WERI-Rb-1 (cell line): Measurements from ENCODE around the gene SCO2.

Source experiments
- DNase-seq: peaks from one replicate; pipeline ENCODE4 v3.0.0-alpha.2; 2020
- H3K27ac ChIP-seq: fragments of 250-450 bp; sonication (Bioruptor Pico); 2 replicates; pipeline ENCODE4 v1.5.1; 2020; ENCODE audit warnings: mild to moderate bottlenecking, moderate library complexity
- H3K27me3 ChIP-seq: fragments of 250-450 bp; sonication (Bioruptor Pico); 2 replicates; pipeline ENCODE4 v1.5.1; 2021; ENCODE audit warnings: mild to moderate bottlenecking, low read depth, moderate library complexity; ENCODE audit not compliant: insufficient read depth, severe bottlenecking
- H3K36me3 ChIP-seq: fragments of 250-450 bp; sonication (Bioruptor Pico); 2 replicates; pipeline ENCODE4 v1.5.1; 2020; ENCODE audit warnings: mild to moderate bottlenecking, moderate library complexity
- H3K4me3 ChIP-seq: 2 replicates; pipeline ENCODE4 v1.5.1; 2011; ENCODE audit warnings: low read depth, mild to moderate bottlenecking, control low read depth, low read length
- H3K9me3 ChIP-seq: fragments of 250-450 bp; sonication (Bioruptor Pico); 2 replicates; pipeline ENCODE4 v1.5.1; 2021; ENCODE audit warnings: mild to moderate bottlenecking, moderate library complexity; ENCODE audit not compliant: severe bottlenecking
- TF ChIP-seq, protein P1 (sequence below): IDR thresholded peaks from 2 replicates; pipeline ENCODE4 v1.5.1; 2011; ENCODE audit warnings: low read depth, mild to moderate bottlenecking, control low read depth, inconsistent platforms, low read length

The SCO2 gene

DNA sequence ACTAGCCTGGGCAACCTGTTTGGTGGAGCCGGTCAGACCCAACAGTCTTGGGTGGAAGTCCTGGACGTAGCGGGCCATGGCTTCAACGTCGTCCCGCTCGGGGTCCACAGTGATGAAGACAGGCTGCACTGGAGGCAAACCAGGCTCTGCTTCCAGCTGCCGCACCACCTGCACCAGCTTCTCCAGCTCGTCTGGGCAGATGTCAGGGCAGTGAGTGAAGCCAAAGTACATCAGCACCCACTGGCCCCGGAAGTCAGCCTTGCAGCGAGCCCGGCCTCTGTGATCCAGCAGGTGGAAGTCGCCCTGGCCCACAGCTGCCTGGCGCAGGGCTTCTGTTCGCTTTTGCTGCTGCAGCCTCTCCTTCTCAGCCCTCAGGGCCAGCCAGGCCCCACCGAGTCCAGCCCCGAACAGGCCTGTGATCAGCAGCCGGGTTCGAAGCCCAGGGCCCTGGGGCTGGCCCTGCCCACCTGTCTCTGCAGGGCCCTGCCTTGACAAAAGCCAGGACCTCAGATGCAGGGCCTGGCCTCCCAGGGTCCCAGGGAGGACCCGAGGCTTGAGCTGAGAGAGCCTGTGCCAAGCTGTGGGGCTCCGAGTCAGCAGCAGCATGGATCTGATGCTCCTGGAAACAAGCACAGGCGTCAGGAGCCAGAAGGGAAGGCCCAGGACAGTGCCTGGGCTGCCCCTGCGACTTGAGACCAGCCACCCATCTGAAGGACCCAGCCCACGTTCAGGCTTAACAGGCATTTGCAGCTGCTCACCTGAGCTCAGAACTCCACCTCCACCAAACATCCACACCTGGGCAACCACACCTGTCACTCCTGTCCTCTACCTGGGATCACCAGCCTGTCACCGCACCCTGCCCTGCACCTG lies 1.4 kb downstream of the SCO2 start:
- Histone ChIP-seq H3K27ac (peak overlapping the region; percentile 92), H3K27me3 (no peaks in the 10 kb centered on the region), H3K9me3 (no peaks in the 10 kb centered on the region), H3K4me3 (peak overlapping the region; percentile 85; the same call in 1 of the 2 replicates), H3K36me3 (peaks cover 56% of the 10 kb centered on the region)
- no peak for DNase-seq
- TF ChIP-seq, protein P1, sequence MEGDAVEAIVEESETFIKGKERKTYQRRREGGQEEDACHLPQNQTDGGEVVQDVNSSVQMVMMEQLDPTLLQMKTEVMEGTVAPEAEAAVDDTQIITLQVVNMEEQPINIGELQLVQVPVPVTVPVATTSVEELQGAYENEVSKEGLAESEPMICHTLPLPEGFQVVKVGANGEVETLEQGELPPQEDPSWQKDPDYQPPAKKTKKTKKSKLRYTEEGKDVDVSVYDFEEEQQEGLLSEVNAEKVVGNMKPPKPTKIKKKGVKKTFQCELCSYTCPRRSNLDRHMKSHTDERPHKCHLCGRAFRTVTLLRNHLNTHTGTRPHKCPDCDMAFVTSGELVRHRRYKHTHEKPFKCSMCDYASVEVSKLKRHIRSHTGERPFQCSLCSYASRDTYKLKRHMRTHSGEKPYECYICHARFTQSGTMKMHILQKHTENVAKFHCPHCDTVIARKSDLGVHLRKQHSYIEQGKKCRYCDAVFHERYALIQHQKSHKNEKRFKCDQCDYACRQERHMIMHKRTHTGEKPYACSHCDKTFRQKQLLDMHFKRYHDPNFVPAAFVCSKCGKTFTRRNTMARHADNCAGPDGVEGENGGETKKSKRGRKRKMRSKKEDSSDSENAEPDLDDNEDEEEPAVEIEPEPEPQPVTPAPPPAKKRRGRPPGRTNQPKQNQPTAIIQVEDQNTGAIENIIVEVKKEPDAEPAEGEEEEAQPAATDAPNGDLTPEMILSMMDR: no peak

DNA sequence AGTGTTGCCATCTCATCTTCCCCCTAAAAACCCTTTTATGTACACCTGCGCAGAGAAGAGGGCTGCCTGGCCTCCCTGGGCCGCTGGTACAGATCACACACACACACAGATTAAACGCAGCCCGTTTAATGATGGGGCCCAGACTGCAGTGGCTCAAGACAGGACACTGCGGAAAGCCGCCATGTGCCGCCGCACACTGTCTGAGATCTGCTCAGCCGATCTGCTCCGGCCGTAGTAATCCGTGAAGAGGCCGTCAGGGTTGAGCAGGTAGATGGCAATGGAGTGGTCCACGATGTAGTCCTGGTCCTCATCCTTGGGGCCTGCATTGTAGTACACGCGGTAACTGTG lies 2.0 kb downstream of the SCO2 start:
- peak overlapping the region; percentile 92 for H3K27ac ChIP-seq
- H3K27me3 ChIP-seq: no peaks in the 10 kb centered on the region
- no peak for DNase-seq
- peaks cover 62% of the 10 kb centered on the region for H3K36me3 ChIP-seq
- H3K4me3 ChIP-seq: no peak overlapping the region
- TF ChIP-seq, protein P1: no peak
- H3K9me3 ChIP-seq: no peaks in the 10 kb centered on the region

DNA sequence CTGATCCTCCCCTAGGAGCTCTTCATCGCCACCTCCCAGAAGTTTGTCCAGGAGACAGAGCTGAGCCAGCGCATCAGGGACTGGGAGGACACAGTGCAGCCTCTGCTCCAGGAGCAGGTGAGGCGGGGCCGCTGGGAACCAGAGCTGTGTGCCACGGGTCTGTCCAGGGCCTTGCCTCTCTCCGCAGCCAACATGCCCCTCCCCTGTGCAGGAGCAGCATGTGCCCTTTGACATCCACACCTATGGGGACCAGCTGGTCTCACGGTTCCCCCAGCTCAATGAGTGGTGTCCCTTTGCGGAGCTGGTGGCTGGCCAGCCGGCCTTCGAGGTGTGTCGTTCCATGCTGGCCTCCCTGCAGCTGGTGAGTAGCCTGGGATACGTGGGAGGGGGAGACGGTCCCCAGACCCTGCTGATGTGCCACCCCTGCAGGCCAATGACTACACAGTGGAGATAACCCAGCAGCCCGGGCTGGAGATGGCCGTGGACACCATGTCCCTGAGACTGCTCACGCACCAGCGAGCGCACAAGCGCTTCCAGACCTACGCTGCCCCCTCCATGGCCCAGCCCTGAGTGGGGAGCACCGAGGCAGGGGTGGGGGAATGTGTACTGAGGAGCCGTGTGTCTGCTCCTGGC lies 2.5 kb downstream of the SCO2 start:
- H3K4me3 ChIP-seq: no peak overlapping the region
- H3K27me3 ChIP-seq: no peaks in the 10 kb centered on the region
- no peaks in the 10 kb centered on the region for H3K9me3 ChIP-seq
- TF ChIP-seq, protein P1: no peak
- H3K27ac ChIP-seq: peak overlapping the region; percentile 92; the same call in 1 of the 2 replicates
- no peak for DNase-seq
- peaks cover 67% of the 10 kb centered on the region for H3K36me3 ChIP-seq

DNA sequence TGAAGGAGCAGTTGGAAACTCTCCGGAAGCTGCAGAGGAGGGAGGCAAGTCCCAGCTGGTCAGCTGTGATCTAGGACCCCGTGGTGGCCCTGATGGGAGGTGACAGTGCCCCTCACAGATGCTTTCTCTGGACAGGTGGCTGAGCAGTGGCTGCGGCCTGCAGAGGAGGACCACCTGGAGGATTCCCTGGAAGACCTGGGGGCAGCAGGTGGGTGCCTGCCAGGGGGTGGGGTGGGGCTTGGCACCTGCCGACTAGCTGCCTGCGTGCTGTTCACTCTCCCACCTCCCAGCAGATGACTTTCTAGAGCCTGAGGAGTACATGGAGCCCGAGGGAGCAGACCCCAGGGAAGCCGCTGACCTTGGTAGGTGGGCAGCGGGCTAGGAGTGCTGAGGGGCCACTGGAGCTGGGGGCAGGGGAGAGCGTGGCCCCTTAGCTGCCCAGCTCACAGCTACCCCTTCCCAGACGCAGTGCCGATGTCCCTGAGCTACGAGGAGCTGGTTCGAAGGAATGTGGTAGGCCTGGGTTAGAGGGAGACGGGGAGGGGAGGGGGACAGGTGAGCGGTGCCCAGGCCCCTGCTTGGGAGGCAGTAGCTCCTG lies 3.1 kb downstream of the SCO2 start:
- no peaks in the 10 kb centered on the region for H3K27me3 ChIP-seq
- DNase-seq: no peak
- peaks cover 73% of the 10 kb centered on the region for H3K36me3 ChIP-seq
- H3K4me3 ChIP-seq: no peak overlapping the region
- H3K9me3 ChIP-seq: no peaks in the 10 kb centered on the region
- TF ChIP-seq, protein P1: no peak
- H3K27ac ChIP-seq: no peak overlapping the region

DNA sequence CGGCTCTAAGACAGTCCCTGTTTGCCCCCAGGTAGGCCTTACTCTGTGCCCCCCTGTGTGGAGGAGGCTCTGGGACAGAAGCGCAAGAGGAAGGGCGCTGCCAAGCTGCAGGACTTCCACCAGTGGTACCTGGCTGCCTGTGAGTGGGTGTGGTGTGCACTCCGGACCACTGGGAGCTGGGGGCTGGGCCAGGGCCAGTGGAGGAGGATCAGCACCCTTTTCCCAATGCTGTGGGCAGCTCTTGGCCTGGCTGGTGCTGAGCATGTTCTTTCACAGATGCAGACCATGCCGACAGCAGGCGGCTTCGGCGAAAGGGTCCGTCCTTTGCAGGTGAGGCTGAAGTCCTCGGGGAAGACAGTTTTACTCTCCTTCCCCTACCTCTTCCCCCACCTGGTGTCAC lies 3.7 kb downstream of the SCO2 start:
- H3K27ac ChIP-seq: no peak overlapping the region
- no peaks in the 10 kb centered on the region for H3K27me3 ChIP-seq
- peaks cover 79% of the 10 kb centered on the region for H3K36me3 ChIP-seq
- TF ChIP-seq, protein P1: no peak
- DNase-seq: no peak
- H3K4me3 ChIP-seq: no peak overlapping the region
- no peaks in the 10 kb centered on the region for H3K9me3 ChIP-seq
